Stimulated activated CD4-positive, alpha-beta T cell treated with anti-CD3 and anti-CD28 coated beads, Interleukin-1b, Interleukin-23, amount 100 ng/mL, for 48 hours (primary cell): Measurements from ENCODE around the gene SLC1A3.

ENCODE experiments used
- DNase-seq: peaks from one replicate; pipeline ENCODE4 v3.0.0-alpha.2; 2020

The SLC1A3 gene

DNA sequence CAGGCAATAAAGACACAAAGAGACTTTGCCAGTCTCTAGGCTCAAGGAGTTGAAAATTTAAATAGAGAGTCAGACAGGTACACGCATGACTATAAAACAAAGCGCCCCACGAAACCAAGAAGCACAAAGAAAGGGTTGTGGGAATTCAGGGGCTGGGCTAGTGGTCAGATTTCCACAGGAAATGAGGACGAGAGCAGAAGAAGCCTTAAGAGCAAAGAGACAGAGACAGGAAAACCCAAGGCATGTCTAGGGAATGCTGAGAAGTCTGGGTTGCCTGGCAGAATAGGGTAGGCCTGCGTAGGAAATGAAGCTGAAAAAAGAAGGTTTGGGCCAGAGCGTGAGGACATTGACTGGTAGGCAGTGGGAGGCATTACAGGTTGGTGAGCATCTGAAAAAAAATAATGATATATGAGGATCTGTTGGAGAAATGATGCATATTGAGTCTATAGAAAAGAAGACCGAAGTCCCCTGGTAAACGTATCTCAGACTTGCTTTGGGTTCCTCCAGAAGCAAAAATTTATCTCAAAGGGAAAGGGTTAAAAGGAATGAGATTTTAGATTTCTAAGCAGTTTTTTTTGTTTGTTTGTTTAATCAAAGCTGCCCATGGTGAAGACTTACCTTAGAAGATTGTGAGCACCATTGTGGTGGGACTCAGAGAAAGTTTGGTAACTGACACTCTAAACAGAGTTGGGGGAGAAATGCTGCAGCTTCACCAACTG, 51.8 kb downstream of the SLC1A3 start:
- DNase-seq, result no peak

DNA sequence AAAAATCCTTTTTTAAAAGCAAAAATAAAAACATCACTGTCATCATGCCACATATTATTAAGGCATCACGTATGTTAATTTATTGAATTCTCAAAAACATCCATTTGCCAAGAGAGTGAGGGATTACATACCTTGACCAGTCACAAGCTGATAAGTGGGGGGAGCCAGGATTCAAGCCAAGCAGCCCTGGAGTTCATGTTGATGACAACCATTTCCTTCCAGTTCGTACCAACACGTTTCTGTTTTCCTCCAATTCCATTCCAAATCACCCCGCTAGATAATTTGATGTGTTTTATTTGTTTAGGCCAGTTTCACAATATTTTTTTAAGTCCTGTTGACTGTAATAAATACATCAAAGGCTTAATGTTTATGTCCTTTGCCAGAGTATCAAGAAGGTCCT, 53.0 kb downstream of the SLC1A3 start:
- DNase-seq, result no peak

DNA sequence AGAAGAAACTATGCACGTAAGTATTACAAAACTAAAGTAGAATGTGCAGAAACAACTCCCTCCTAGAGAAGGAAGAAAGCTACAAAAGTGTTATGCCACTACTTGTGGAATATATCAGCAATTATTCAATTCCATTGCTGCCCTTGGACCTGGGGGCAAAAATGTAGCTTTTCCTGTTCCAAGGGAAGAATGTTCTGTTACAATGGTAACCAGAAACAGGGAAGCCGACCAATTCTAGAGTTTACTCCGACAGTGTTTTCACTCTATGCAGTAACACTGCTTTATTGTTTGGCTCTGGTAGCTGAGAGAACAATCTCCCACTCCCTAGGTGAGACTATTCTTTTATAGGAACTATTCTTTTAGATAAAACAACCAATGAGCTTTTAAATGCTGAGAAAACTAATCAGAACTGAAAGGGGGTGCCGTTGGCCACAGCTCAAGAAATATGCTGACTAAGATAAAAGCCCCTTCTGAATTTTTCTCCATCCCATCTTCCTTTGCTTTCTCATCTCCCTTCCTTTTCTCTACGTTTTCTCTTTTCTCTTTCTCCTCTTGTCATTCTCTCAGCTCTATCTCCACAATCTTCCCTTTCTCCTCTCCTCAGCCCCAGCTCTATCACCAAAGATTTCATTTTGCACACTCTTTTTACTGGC, 54.1 kb downstream of the SLC1A3 start:
- DNase-seq, result no peak

DNA sequence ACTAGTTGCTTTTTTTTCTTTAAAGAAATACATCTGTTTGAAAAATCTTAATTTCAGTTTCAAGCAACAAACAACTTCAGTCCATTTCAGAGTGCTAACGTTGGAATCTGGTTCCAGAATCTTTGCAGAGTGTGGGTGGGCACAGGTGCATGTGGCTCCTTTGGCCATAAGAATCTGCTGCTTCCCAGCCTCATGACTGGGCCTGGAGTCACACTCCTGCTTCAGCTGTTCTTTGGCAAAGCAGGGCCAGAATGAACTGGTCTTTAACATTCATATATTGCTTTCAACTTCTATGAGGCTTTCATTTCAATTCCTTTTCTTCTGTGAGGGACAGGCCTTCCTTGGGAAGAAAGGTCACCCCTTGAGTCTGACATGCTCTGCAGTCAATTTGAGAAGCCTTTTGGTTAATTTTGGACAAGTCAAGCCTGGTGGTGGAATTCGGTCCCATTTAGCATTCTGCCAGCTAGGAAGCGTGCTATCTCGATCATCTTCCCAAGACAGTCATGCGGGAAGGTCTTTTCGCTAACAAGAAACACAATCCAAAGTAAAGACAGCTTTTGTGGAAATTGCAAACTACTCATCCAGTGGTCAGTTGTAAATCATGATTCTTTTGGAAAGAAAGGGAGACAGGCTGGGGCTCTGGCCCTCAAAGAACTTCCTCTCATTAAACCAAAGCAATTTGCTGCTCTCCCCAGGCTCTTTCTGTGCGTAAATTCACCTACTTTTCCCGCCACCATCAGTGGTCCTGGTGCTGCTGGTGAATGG, 55.2 kb downstream of the SLC1A3 start:
- no peak for DNase-seq

DNA sequence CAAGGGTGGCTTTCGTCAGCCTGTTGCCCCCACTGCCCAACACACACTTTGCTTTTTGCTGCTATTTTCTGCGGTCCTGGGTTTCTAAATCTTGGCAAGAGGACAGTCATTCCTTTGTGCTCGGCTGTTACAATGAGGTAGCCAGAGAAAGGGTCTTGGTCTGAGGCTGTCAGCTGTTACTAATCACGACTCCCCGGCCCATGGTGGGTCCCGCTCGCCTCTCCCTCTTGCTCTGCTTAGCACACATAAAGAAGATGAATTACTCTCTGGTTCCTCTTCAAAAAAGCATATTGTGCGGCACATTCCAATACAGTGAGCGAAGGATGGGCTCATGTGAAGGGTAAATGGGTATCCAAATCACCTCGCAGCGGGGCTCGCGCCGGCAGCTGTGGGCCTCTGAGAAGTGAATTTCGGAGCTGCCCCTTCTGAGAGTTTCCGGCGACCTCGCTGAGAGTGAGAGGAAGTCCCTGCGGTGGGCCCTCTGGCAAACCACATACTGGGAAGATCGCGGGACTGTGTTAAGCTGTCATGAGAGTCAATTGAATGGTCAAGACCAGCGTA, 56.0 kb downstream of the SLC1A3 start:
- DNase-seq, result no peak

DNA sequence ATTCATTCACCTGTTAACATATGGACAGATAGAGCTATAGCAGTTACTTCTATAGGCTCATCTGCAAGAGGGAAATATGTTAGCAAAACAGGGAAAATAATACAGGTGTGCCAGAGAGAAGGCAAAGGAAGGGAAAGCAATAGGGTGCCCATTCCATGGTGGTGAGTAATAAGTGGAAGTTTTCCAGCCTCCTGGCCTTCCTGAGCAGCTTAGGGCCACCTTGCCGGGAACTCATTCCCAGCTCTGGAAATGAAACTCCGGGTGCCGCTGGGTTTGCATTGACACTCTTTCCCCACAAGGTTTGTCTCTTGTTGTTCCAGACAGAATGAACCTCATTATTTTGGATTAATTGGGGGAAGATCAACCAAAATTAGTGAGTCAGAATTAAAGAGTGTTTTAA, 58.4 kb downstream of the SLC1A3 start:
- DNase-seq, result no peak

DNA sequence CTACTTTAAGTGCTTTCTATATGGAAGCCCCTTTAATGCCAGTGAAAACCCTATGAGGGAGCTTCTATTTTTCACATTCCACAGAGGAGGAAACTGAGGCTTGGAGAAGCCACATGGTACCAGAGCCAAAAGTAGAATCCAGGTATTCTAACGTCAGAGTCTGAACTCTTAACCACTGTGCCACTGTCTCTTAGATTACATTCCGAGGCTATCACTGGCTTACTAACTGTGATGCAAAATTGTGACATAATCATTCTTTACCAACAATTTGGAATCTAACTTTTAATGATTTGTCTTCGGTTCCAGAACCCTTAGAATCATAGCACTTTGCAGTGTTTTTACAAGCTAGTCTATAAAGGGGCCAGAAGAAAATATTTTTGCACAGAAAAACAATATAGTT, 59.2 kb downstream of the SLC1A3 start:
- DNase-seq, result no peak

DNA sequence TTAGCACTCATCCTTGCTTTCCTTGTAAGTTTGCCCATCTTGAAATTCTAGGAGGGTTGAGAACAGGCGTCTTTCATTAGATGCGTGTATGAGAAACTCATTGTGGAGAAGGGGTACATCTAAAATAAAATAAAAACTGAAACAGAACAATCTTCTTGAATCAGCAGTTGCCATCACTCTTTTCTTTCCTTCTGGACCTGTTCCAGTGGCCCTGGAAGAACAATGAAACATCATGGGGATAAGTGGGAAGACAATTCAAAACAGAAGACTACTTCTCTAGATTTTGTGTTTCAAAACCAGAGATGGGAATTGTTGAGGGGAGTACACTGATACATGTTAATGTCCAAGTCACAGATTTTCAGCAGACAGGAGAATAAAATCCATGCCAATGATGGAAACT, 59.9 kb downstream of the SLC1A3 start:
- no peak for DNase-seq

DNA sequence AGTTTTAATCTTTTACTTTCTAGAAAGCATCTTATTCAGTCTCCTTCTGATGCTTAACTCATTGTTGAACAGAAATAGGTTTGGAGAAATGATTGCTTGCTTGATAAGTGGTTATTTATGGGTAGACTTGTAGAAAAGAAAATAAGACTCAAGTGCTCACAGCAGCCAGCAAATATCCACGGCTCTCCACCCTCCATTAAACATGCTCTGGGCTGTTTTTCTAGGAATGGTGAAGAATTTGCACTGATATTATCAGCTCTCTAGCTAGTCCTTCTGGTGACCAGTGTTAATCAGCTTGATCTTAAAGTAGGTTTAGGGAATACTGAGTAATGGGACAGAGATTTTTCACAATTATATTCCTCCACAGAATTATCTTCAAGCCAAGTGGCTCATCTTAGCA, 60.6 kb downstream of the SLC1A3 start:
- no peak for DNase-seq

DNA sequence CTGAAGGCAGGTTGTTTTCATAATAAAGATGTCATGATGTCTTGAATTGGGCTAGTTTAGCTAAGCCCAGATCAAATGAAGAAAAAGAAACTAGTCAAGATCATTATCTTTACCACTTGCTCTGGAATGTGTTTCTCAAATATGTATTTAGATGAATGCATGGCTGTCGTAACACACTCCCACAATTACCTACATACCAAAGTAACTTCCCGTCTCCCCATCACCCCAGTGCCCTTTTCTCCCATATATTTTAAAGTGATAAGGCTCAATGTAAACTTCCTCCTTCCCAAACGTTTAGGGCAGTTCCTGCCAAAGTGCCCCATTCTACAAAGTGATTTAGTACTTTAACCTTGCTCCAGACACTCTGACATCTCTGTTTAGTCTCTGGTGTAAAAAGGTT, 61.4 kb downstream of the SLC1A3 start:
- DNase-seq, result no peak

DNA sequence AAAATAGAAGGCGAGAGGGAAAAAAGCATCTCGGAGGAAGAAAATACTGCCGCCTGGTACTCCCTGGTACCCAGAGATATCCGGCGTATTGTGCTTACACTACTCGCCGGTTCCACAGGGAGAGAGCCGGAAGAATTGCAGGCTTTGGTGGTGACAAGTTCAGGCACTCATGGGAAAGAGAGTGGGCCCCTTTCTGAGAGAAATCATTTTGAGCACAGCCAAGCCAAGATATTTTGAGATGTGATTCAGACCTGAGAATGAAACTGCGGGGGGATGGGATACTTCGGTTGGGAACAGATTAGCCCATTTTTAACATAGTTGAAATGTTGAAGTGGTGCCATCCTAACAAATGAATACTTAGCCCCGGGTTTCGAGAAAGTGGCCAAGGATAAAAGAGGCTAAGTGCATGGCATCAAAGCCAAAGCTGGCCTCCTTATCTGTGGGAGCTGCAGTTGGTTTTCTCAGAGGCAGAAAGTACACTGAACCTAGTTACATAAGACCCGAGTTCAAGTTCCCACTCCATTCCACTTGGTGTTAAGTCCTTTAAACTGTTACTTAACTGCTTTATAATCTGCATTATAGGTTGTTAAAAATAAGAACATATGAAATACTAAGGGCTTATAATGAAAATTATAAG, 62.7 kb downstream of the SLC1A3 start:
- no peak for DNase-seq

DNA sequence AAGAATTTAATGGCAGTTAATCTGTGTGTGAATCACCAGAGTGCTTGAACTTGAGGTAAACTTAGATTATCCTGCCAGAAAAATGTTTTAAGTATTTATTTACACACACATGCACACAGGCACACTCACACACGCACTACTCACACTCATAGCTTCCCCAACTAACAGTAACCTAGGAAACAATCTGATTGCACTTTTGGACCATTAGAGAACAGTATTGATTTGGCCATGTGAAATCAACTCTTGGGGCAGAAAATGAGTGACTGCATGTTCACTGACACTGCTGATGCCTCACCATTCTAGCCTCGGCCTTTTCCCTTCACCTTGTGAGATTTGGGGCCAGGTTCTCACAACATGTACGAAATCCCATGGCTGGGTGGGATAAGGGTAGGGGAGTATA, 64.1 kb downstream of the SLC1A3 start:
- no peak for DNase-seq

DNA sequence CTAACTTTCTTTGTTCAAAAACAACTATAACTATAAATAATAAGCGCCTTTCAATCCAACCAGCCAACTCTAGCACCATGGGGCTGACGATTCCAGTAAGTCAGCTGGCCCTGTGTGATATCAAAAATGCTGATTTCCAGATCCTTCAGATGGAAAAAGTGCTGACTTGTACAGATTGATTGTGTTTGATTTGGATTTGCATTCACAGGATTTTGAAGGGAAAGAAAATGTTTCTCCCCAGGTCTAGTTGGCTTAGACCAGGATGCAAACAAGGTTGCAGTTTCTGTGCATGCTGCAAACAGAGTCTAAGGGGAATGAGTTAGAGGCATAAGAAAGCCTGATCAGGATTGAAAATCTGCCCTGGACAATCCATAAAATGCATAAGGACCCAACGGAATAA, 68.9 kb downstream of the SLC1A3 start:
- no peak for DNase-seq

DNA sequence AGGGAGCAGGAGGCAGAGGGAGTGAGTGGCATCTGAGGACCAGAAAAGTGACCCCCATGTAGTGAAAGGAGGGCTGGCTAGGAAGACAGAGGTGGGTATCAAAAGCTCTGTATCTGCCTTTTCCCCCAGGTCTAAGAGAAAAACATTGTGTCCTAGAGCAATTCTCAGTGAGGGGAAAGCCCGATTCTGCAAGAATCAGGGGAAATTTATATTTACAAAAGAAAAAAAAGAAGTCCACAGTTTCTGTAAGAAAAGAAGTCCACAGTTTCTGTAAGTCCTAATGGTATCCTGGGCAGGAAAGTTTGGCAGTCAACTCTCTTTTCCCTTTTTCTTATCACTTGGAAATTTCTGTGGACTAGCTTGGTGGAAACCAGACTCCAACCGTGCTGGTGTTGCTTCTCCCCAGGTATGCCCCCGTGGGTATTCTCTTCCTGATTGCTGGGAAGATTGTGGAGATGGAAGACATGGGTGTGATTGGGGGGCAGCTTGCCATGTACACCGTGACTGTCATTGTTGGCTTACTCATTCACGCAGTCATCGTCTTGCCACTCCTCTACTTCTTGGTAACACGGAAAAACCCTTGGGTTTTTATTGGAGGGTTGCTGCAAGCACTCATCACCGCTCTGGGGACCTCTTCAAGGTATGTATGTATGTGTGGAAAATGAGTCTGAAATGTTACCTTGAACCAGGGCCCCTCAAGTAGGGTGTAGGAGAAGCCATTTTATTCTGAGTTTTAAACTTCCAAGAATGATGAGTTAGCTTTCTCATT, 73.0 kb downstream of the SLC1A3 start:
- DNase-seq, result no peak

DNA sequence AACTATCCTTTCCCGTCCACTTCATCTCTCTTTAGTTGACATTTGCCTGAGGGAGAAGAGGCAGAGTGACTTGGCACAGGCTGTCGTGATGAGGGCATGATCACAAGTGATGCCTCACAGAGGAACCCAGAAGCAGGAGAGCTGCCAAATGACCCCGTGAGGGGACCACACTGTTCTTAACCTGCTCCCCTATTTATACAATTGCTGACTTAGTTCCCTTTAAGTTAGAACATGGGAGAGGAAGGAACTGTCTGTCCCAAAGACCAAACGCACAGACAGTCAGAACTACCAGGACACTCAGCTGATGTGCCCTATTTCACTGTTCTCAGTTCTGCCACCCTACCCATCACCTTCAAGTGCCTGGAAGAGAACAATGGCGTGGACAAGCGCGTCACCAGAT, 73.7 kb downstream of the SLC1A3 start:
- DNase-seq, result no peak

DNA sequence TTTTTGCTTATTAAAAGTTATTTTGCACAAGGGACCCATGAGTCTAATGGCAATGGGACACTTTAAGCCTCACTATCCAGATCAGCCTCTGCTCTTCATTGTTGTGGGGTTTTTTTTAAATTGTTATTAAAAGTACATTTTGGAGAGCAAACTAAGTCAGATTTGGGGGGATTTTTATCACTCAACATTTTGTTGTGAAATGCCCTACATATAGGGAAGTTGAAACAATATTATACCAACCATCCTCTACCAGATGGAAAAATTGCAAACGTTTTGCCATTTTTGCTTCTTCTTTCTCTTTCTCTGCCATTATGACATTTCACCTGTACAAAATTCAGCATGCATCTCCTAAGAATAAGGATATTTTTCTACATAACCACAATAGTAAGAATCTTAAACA, 75.3 kb downstream of the SLC1A3 start:
- no peak for DNase-seq

DNA sequence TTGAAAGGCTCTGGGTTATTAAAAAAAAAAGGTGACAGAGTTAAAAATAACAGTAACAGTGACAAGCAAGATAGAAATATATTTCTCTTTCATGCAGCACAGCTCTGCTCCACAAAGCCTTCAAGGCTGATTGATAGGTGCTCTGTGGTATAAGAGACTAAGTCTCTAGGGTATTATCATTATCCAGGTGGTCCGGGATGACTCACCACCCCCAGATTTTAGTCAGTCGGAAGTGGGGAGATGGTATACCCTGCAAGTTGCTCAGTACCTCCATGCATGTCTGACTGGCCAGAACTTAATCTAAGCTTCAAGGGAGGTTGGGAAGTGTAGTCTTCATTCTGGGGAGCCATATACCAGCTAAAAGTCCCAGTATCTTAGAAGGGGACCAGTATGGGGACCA, 76.1 kb downstream of the SLC1A3 start:
- no peak for DNase-seq

DNA sequence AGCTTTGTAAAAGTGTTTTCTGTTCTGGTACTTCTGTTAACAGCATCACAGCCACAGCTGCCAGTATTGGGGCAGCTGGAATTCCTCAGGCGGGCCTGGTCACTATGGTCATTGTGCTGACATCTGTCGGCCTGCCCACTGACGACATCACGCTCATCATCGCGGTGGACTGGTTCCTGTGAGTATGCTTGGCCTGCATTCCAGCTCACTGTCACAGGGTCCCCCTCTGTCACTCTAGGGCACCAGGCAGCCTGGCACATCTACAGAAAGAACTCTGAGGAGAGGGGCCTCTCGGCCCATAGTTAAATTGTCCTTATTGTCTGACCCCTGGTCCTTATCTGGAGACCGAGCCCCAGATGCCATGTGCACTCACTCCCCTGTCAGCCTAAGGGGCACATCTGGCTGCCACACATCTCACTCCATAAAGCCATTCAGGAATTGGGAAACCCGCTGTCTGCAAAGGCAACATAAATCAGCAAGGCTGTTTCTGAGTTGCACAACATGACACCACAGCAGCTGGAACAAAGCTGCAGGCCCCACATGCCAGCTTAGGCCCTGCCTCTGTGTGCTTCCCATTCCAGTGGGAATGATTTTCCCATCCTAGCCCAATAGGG, 77.5 kb downstream of the SLC1A3 start:
- no peak for DNase-seq

DNA sequence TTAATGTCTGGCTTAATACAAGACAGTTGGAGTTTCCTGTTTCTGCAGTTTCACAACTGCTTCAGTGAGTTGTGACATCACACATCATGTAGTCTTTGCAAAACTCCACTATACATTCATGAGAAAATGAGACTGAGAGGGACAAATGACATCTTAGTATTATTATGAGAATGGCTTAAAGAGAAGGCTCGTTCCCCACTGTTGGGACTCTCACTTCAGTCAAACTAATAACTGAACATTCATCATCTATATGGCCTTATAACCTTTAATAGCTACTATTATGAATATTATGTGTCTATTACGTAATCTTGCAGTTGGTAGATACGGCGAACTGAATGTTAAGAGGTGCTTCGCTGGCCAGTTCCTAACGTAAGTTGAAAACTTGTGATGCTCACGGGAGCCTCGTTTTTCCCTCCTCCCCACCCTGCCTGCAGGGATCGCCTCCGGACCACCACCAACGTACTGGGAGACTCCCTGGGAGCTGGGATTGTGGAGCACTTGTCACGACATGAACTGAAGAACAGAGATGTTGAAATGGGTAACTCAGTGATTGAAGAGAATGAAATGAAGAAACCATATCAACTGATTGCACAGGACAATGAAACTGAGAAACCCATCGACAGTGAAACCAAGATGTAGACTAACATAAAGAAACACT, 79.4 kb downstream of the SLC1A3 start:
- DNase-seq, result no peak

DNA sequence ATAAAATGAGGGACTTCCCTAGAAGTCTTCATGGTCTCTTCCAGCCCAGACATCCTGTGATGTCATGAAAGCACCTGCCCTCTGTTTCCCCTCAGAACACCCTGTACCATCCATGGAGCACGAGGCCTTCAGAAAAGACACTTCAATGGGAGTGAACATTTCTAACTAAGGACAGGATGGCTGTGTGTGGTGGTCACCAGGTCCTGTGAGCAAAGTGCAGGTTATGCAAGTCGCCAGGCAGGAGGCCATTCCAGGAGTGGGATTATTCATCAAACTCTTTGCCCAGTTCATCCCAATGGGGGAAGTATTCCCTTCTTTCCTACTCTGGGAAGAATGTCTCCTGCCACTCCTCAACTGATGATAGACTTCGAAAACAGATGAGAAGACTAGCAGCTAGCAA, 80.5 kb downstream of the SLC1A3 start:
- DNase-seq, result no peak

DNA sequence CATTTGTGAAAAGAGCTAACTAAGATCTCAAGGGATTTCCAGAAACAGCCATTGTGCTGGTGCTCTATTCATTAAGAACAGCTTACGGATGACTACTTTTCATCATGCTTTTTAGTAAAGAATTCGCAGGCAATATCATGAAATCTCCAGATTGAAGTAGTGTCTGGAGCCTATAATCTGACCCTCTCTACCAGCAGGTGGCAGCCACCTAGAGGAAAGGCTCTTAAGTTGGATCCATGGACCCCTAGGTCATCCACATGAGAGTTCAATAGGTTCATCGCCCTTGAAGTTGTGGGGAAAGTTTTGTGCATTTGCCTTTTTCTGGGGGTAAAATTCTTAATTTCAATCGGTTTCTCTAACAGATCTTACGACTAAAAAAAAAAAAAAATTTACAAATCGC, 82.3 kb downstream of the SLC1A3 start:
- no peak for DNase-seq

DNA sequence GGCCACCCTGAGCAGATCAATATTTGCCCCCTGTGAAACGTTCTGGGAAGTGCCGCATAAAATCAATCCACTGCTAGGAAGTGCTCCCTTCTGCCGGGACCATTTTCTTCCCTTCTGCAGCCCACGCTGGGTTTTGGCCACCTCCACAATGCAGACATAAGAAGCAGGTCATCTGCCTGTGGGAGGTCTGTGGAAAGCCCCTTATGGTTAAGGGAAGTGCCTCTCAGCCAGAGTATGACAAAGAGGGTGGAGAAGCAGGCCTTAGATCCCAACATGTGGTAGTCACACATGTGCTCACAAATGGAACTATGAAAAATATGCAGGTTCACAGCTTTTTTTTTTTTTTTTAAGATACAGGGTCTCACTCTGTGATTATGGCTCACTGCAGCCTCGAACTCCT, 82.8 kb downstream of the SLC1A3 start:
- no peak for DNase-seq
